ENCODE measurements around the gene LCE1D. TPM values are rescaled to one million over a fixed set of nuclear protein-coding genes. Genes with fewer than 3 reads are reported as not detected.

The LCE1D gene
- total and polyA plus RNA-seq, 2 experiments from 2014 or later: not detected

GRCh38 chr1:152774875-152775274 lies 21.6 kb upstream of the LCE1D start, which contains the start of gene LCE1F:
TSS of gene LCE1F (plus strand) at chr1:152775140. CDS start at chr1:152776372, 1,232 bp downstream.
- Histone ChIP-seq H3K79me2 (ENCODE audit: insufficient read depth) (no peaks in the 10 kb centered on the region), H3K4me2 (ENCODE audit: unreplicated experiment) (no peak within 1 kb of the TSS), H2AFZ (no peak within 1 kb of the TSS), H4K20me1 (ENCODE audit: insufficient read depth) (no peaks in the 10 kb centered on the region), H3K9me3 (ENCODE audit: low read depth) (no peaks in the 10 kb centered on the region), H3K4me3 (no peak within 1 kb of the TSS), H3K9ac (no peak within 1 kb of the TSS), H3K4me1 (ENCODE audit: insufficient read depth) (peaks cover 11% of the 10 kb centered on the region), H3K27ac (no peak within 1 kb of the TSS), H3K36me3 (ENCODE audit: low read depth) (no peaks in the 10 kb centered on the region), H3F3A (ENCODE audit: insufficient read depth) (peaks cover 4% of the 10 kb centered on the region), H3K9me2 (ENCODE audit: insufficient read depth) (no peaks in the 10 kb centered on the region), H3K27me3 (replicated peaks; ENCODE audit: insufficient read depth) (no peaks in the 10 kb centered on the region)
- in situ Hi-C loops (cut with MboI): no loop called here
- no peak for DNase-seq
- no peak for TF ChIP-seq EZH2phosphoT487 (IDR thresholded peaks at IDR 0.05; ENCODE audit: insufficient read depth, low read depth)
- 19 to 33% methylated on average over 5 to 6 of the region's 6 CpGs for WGBS, 2 experiments (ENCODE audit: low coverage in 1 of 2, low lambda C conversion rate in 2 of 2, missing lambda C conversion rate in 2 of 2)

GRCh38 chr1:152776361-152776760 lies 20.2 kb upstream of the LCE1D start:
- Histone ChIP-seq H3K4me1 (ENCODE audit: insufficient read depth) (no peaks in the 10 kb centered on the region), H3K9me3 (ENCODE audit: low read depth) (no peaks in the 10 kb centered on the region), H4K20me1 (ENCODE audit: insufficient read depth) (no peaks in the 10 kb centered on the region), H3K36me3 (ENCODE audit: low read depth) (no peaks in the 10 kb centered on the region), H3K27me3 (replicated peaks; ENCODE audit: insufficient read depth) (no peaks in the 10 kb centered on the region), H3K27ac (no peak overlapping the region), H3F3A (ENCODE audit: insufficient read depth) (no peaks in the 10 kb centered on the region), H2AFZ (no peak overlapping the region), H3K79me2 (ENCODE audit: insufficient read depth) (no peaks in the 10 kb centered on the region), H3K4me2 (ENCODE audit: unreplicated experiment) (no peak overlapping the region), H3K9ac (no peak overlapping the region), H3K4me3 (no peak overlapping the region), H3K9me2 (ENCODE audit: insufficient read depth) (no peaks in the 10 kb centered on the region)
- no peak for DNase-seq
- TF ChIP-seq EZH2phosphoT487 (IDR thresholded peaks at IDR 0.05; ENCODE audit: insufficient read depth, low read depth) (no peak), EZH2 (IDR thresholded peaks at IDR 0.05; ENCODE audit: insufficient read depth, poor library complexity, severe bottlenecking) (no peak)
- in situ Hi-C loops (cut with MboI): no loop called here
- WGBS, 2 experiments (ENCODE audit: low coverage in 1 of 2, low lambda C conversion rate in 2 of 2, missing lambda C conversion rate in 2 of 2): 48 to 50% methylated on average over 10 to 11 of the region's 11 CpGs

GRCh38 chr1:152777510-152778137 lies 18.9 kb upstream of the LCE1D start:
- peaks cover 5% of the 10 kb centered on the region; the same call in 1 of the 2 replicates for H3K4me1 ChIP-seq (ENCODE audit: insufficient read depth)
- H3K36me3 ChIP-seq (ENCODE audit: low read depth): no peaks in the 10 kb centered on the region
- no peaks in the 10 kb centered on the region for H3K9me2 ChIP-seq (ENCODE audit: insufficient read depth)
- H3K9me3 ChIP-seq (ENCODE audit: low read depth): no peaks in the 10 kb centered on the region
- H3K79me2 ChIP-seq (ENCODE audit: insufficient read depth): no peaks in the 10 kb centered on the region
- no peak overlapping the region for H2AFZ ChIP-seq
- TF ChIP-seq EZH2phosphoT487 (IDR thresholded peaks at IDR 0.05; ENCODE audit: insufficient read depth, low read depth): no peak
- TF ChIP-seq EZH2 (IDR thresholded peaks at IDR 0.05; ENCODE audit: insufficient read depth, poor library complexity, severe bottlenecking): no peak
- H4K20me1 ChIP-seq (ENCODE audit: insufficient read depth): no peaks in the 10 kb centered on the region
- no peaks in the 10 kb centered on the region for H3K27me3 ChIP-seq (replicated peaks; ENCODE audit: insufficient read depth)
- WGBS, 2 experiments (ENCODE audit: low coverage in 1 of 2, low lambda C conversion rate in 2 of 2, missing lambda C conversion rate in 2 of 2): 51 to 58% methylated on average over 4 of the region's 4 CpGs
- H3K4me3 ChIP-seq: no peak overlapping the region
- H3K27ac ChIP-seq: no peak overlapping the region
- no peak overlapping the region for H3K4me2 ChIP-seq (ENCODE audit: unreplicated experiment)
- in situ Hi-C loops (cut with MboI): no loop called here
- no peak overlapping the region for H3K9ac ChIP-seq
- H3F3A ChIP-seq (ENCODE audit: insufficient read depth): peaks cover 7% of the 10 kb centered on the region; the same call in 1 of the 2 replicates
- DNase-seq: peak; percentile 32

- H3K79me2 ChIP-seq (ENCODE audit: insufficient read depth): no peaks in the 10 kb centered on the region
- peaks cover 9% of the 10 kb centered on the region; the same call in 1 of the 2 replicates for H3F3A ChIP-seq (ENCODE audit: insufficient read depth)
- H3K27me3 ChIP-seq (replicated peaks; ENCODE audit: insufficient read depth): no peaks in the 10 kb centered on the region
- no peaks in the 10 kb centered on the region for H4K20me1 ChIP-seq (ENCODE audit: insufficient read depth)
- no peak overlapping the region for H3K4me2 ChIP-seq (ENCODE audit: unreplicated experiment)
- no peaks in the 10 kb centered on the region for H3K36me3 ChIP-seq (ENCODE audit: low read depth)
- H2AFZ ChIP-seq: no peak overlapping the region
- H3K9me2 ChIP-seq (ENCODE audit: insufficient read depth): no peaks in the 10 kb centered on the region
- in situ Hi-C loops (cut with MboI): no loop called here
- no peak overlapping the region for H3K4me3 ChIP-seq
- peaks cover 5% of the 10 kb centered on the region; the same call in 1 of the 2 replicates for H3K4me1 ChIP-seq (ENCODE audit: insufficient read depth)
- 22 to 36% methylated on average over 2 of the region's 2 CpGs for whole genome bisulfite sequencing, 2 experiments (ENCODE audit: low coverage in 1 of 2, low lambda C conversion rate in 2 of 2, missing lambda C conversion rate in 2 of 2)
- H3K9ac ChIP-seq: no peak overlapping the region
- TF ChIP-seq EZH2 (IDR thresholded peaks at IDR 0.05; ENCODE audit: insufficient read depth, poor library complexity, severe bottlenecking): no peak
- TF ChIP-seq EZH2phosphoT487 (IDR thresholded peaks at IDR 0.05; ENCODE audit: insufficient read depth, low read depth): no peak
- no peaks in the 10 kb centered on the region for H3K9me3 ChIP-seq (ENCODE audit: low read depth)
- no peak for DNase-seq
- no peak overlapping the region for H3K27ac ChIP-seq
Observed at GRCh38 chr1:152783095-152783494, 13.4 kb upstream of the LCE1D start.

Measured in GM23248 (cell line).